GM19455 (cell line): ENCODE data around the gene TTC27.
"Not testable (repeated sequence)": the region's sequence is repeated elsewhere in the genome, so short reads cannot be mapped to it uniquely, and the experiment has no call there.

ENCODE experiments used
- ATAC-seq: cut with Tn5 transposase; IDR thresholded peaks from one replicate; pipeline ENCODE4 v1.9.1; 2021; ENCODE audit not compliant: unreplicated experiment

The TTC27 gene

DNA sequence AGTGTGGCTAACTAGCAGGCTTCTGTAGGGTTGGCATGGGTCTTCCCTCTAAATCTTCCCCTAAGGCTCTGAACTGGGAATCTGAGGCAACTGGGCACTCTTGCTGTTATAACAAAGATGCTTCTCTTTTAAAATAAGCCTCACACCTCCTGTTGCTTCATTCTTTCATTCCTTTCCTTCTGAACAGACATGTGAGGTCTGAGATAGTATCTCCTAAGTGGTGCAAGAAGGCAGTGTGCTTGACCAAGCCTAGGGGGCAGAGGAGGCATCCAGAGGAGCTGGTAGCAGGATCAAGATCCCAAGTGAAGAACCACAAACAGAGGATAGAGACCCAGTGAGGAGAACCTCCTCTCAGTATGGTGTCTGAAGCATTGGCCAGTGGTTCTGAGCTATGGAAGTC is 90.9 kb downstream of the TTC27 start:
- ATAC-seq: no peak

DNA sequence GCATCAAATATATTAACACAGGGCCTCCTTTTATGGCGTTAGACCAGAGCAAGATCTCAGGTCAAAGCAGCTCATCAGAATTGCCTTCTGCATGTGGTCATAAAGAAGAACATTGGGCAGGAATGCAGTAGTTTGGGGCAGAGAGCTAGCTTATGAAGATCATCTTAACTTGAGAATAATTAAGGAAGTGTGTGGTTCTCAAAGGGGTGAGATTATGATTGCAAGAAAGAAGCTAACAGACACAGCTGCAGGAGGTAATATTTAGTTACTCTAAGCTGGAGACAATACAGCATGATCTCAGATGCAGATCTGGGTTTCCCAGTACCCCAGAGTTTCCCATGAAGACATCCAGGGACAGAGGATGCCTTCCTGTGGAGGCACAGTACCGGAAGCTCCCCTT is 91.6 kb downstream of the TTC27 start:
- no peak for ATAC-seq

DNA sequence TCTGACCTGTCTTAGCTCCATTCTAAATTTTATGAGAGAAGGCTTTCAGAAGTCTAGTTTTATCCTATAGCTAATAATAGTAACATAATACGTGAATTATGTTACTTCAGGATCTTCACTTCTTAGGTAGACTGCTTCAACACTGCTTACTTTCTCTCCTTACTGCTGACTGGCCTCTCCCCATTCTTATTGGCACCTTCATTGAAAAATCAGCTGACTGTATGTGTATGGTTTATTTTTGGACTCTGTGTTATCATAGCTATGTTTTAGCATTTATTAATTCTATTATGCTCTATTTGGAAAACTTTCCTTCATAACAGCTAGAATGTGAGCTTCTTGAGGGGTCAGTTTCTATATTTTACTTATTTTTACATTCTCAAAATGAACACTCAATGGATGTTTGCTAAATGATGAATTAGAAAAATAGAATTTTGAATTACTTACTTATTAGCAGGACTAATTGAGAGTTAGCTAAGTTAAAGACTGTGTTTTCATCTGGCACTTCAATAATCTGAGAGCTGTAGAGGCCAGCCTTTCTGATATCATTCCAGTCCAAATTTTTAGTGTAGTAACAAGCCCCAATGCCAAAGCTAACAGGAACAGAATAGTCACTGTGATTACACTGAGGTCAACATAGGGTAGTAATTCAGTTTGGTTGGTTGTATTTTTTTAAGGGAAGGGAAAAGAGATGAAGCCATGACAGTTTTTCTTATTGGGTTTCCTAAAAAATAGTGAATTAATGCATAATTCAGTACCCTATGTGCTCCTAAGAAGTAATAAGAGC is 92.3 kb downstream of the TTC27 start:
- no peak for ATAC-seq

DNA sequence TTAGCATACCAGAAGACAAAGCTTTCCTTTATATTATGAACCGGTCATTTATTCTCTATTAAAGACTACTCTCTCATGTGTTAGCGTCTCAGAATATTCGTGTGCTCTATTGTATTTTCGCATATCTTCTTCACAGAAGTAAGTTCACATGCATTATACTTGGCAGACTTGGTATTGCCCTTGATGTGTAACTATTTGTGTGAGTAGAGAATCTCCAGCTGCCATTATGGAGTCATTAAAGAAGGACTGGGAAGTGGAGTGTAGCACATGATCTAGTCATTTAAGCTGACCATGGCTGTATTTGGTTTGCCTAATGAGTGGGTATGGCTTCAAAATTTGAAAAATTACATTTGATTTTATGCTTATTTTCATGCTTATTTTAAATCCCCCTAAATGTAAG is 92.9 kb downstream of the TTC27 start:
- ATAC-seq: no peak

DNA sequence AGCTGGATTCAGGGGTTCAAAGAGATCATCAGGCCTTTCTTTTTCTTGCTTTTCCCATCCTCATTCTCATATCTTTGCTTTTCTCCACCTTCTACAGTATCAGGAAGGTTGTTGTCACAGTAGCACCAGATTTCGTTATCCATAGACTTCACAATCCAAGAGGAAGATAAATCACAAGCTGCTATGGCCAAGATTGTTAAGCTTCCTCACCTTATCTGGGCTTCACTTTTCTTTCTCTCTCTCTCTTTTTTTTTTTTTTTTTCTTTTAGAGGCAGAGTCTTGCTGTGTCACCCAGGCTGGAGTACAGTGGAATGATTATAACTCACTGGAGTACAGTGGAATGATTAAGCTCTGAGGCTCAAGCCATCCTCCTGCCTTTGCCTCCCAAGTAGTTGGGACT is 93.5 kb downstream of the TTC27 start:
- ATAC-seq: no peak

DNA sequence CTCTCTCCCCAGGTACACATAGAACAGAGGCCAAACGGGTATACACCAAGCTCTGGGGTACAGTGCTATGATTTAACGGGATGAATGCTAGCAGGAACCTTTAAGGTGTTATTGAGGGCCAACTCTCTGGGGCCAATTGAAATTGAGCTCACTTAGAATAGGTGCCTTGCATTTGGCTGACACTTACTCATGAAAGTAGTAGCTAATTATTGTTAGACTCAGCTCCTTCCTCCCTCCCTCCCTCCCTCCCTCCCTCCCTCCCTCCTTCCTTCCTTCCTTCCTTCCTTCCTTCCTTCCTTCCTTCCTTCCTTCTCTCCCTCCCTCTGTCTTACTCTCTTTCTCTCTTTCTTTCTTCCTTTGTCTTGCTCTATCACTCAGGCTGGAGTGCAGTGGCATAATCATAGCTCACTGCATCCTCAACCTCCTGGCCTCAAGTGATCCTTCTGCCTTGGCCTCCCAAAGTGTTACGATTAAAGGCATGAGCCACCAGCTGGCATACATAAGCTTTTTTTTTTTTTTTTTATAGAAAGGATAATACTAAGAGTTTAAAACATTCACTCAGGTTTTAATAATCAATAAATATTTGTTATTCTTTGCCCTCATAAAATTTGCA is 95.7 kb downstream of the TTC27 start:
- ATAC-seq: no peak

DNA sequence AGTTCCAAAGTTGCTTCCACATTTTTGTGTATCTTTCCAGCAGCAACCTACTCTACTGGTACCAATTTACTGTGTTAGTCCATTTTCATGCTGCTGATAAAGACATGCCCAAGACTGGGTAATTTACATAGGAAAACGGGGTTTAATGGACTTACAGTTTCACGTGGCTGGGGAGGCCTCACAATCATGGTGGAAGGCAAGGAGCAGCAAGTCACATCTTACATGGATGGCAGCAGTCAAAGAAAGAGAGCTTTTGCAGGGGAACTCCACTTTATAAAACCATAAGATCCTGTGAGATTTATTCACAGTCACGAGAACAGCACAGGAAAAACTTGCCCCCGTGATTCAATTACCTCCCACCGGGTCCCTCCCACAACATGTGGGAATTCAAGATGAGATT is 98.8 kb downstream of the TTC27 start:
- not testable (repeated sequence) for ATAC-seq

DNA sequence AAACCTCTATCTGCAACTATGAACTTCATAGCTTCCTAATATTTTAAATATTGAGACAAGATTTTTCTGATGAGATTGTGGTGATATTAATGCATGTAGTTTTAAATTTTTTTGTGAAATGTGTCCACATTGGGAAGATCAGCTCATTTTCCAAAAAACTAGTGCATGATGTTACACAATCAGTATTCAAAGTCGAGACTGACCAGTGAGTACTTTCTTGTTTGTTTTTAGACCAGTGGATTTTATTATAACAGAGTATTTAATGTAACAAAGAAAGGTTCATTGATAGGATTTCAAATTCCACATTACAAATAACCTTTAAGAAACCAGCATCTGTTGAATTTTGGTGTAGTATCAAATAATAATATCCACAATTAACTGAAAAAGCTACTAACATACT is 99.3 kb downstream of the TTC27 start:
- ATAC-seq: no peak

DNA sequence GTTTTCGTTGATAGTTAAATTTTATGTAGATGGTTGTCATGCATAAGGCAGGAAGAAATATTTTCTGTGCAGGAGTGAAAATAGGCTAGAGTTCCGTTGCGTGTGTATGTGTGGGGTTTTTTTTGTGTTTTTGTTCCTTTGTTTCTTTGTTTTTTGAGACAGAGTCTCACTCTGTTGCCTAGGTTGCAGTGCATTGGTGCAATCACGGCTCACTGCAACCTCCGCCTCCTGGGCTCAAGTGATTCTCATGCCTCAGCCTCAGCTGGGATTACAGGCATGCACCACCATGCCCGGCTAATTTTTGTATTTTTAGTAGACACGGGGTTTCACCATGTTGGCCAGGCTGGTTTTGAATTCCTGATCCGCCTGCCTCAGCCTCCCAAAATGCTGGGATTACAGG is 103.1 kb downstream of the TTC27 start:
- ATAC-seq: not testable (repeated sequence)

DNA sequence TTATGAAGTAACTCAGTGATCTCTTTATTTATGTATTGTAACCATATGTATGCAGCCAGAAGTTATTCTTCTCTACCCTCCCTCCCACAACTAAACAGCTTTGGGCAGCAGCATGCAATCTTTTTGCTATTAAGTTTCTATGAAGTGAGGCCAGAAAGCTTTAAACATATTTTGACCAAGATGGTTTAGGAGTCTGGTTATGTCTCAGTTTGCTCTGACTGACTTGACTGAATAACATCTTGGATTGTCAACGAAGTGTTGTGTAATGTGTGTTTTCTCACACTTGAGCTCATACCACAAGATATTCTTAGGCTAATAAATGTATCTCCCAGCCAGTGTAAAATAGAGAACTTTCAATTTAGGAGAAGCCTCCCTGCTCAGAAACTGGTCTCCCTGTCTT is 104.3 kb downstream of the TTC27 start:
- ATAC-seq: no peak

DNA sequence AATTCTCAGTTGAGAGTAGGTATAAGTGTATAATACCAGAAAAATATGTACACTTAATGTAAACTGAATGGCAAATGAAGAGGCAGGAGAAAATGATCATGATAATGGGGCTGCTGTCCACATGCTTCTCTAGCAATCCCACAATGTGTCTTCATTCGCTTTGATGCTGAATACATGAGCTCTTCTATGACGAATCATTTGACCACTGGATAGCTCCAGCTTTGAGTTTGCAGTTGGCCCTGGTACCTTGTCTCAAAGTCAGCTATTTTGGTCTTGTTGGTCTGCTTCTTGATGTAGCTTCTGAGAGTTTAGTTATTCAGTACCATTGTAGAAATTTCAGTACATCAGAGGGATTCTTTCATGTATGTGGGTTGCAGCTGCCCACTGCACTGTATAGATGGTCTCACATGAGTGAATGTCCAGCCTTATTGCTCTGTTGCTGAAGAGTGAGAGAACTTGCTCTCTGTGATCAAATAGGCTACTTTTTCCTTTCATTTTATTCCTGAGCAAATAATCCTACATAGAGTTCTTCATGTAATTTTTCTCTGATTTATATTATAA is 105.1 kb downstream of the TTC27 start:
- ATAC-seq: no peak

DNA sequence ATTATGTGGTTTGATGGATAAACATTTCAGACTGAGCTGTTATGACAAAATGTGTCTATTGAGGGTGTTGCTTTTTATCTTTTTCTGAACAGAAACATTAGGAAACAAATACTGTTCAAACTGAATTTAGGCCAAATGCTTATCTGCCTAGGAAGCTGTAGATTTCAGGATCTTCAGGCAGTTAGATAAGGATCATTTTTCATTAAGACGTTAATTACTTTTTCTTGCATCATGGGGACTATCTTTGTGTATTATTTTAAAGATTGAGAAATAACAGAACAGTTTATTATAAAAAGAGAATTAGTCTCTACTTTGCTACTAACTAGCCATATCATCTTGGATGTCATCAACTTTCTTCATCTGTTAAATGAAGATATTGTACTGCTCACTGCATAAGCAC is 107.5 kb downstream of the TTC27 start:
- no peak for ATAC-seq

DNA sequence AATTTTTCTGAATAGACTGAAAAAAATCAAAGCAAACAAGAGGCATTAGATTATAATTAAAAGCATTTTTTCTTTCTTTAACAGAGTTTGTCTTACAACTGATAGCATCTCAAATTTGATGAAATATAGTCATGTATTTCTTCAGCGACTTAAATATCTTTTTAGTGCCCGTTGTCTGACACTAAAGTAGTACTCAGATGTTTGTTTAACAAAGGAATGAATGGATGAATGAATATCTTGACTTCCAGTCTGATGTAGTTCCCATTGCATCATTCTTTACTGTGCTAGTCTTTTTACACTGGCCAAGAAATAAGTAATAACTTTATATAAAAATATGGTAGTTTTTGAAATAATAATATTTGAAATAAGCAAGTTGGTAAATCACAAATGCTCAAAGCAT is 111.1 kb downstream of the TTC27 start:
- no peak for ATAC-seq

DNA sequence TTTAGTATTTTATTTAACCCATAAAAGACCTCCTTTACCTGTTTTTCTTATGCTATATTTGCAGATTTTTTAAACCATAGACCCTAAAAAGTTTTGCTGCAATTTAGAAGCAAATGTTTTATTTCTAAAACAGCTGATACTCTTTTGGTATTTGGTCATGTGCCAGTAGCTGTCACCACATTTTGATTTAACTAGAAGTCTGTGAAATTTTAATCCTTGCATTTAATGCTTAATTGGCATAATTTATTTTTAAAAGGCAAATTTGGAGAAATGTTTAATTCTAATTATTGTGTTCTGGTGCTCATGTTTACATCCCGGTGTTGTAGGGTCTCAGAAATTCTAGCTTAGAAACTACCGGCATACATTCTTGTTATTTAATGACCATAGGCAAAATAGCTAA is 111.8 kb downstream of the TTC27 start:
- ATAC-seq: no peak

DNA sequence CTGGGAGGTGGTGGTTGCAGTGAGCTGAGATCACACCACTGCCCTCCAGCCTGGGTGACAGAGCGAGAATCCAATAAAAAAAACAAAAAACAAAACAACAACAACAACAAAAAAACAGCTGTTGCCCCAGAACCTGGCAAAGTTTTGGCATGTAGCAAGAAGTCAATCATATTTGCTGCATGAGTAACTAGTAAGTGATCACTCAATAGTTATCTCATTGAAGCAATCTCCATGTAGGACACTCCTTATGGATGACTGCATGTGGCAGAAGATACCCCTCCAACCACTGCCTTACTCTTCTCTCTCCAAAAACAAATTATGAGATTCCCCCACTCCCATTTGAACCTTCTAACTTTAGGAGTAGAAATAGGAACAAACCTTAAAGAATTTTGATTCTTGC is 113.7 kb downstream of the TTC27 start:
- ATAC-seq: no peak

DNA sequence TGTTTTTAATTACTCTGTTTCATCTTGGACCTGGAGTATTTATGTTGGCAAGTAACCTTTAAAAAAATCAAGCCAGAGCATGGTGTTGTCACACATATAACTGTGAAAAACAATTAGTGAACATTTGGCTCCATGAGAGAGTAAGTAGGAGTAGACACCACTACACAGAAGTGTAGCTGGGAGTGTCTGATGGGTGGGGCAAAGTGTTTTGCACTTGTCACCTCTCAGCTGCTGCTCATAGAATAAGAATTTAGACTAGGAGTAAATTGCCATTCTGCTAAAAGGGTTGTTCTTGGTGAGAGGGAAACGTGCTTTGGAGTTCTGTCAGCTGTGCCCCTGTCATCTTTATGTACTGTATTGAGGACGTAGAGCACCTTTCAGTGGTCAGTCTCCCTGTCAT is 114.5 kb downstream of the TTC27 start:
- no peak for ATAC-seq

DNA sequence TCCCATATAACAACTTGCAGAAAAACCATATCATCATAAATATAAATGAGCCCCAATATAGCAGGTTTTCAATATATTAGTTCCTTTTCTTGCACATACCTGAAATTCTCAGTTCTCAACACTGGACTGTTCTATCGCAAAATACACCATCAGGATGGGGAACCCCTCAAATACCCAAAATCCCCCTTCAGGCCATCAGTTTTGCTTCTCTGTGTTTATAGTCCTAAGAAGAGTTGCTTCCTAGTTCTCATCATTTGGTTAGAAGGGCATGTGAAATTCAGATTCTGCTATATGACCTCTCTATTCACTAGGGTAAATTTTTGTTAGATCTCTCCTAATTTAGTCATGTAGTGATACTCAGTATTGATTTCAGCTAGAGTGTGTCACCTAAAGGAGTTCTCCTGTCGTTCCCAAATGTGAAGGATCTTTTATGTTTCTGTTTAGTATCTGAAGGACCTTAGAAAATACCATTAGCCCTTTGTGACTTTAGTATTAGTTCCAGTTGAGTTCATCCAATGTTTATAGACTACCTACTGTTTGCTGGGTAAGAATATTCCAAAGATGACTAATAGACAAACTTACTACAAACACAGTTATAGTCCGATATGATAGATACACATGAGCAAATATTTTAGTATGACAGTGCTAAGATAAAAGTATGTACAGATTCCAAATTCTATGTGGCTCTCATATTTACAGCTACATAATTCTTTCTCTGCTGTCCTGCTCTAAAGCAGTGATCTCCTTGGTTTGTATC is 115.8 kb downstream of the TTC27 start:
- no peak for ATAC-seq

DNA sequence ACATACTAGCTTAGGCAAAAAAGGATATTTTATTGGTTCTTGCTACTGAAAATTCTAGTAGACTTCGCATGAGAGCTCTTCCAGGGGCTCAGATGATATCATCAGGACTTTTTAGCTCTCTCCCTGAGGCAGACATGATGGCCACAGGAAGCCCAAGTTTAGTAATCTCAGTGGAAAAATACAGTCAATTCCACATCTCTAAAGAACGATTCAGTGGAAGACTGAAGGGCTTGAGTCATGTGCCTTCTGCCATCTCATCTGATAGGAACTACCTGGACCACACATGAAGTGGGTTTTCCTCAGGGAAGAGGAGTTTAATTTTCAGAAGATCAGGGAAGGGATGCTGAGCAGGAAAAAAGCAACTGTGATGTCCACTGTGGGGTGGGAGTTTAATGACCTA is 117.3 kb downstream of the TTC27 start:
- no peak for ATAC-seq

DNA sequence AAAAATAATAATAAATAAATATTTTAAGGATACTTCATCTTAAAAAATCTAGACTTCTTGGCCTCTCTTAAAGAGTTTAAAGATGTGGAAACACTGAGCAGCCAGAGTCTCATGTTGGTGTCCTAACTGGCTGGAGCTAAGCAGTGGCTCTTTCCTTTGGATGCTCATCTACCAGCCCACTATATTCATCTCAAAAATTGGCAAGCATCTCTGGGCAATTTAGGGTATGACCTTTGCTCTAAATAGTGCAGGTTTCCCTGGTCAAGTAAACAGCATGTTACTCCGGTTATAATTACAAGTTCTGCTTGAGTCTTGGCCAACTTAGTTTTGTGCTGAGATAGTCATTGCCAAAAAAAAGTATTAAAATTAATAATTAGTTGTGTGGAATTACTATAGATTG is 117.8 kb downstream of the TTC27 start:
- no peak for ATAC-seq

DNA sequence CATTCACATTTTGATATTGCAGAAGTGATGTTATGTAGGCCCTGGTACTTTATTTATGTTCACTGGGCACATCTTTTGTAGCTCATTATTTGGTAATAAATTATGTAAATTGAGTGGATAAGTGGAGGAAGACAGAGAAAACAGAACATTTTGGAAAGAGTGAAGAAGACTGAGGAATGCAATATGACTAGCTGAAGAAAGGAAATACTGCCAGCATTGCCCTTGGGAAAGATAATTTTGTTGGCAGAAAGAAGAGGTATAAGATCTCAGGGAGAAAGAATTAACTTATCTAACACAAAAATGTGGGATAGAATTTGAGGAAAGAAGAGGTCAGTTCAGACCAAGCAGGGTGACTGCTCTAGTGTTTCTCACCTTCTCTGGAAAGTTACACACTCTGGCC is 118.8 kb downstream of the TTC27 start:
- no peak for ATAC-seq

DNA sequence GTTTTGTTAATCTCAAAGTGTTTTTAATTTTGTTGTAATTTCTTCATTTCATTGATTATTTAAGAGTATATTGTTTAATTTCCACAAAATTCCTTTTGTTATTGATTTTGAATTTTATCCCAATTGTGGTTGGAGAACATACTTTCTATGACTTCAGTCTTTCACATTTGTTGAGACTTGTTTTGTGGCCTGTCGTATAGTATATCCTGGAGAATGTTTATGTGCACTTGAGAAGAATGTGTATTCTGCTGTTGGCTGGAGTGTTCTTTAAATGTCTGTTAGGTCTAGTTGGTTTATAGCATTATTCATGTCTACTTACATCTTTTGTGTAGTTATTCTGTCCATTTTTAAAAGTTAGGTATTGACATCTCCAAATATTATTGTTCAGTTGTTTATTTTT is 120.3 kb downstream of the TTC27 start:
- no peak for ATAC-seq

DNA sequence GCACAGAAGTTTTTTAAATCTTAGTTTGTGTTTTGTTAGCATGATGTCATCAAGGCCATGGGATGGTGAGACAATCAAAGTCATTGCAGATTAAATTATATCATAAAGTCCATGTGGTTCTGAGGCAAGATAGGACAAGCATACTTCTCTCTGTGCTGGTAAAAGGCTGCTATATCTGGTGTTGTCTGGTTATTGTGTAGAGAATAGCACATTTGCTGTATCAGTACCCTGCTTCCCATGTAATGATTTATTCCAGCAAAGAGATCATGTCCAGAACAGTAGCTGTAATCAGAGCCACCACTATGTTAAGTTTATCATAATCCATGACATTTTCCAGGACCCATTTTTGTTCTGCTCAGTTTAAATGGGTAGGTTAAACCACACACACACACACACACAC is 123.0 kb downstream of the TTC27 start:
- ATAC-seq: no peak
